GM12864 (cell line): Measurements from ENCODE around the gene SULT1C4.

Source experiments
- DNase-seq: peaks from one replicate; pipeline ENCODE4 v3.0.0-alpha.2; 2011; ENCODE audit warnings: low read depth
- H3K4me3 ChIP-seq: 2 replicates; pipeline ENCODE4 v1.5.1; 2011; ENCODE audit warnings: mild to moderate bottlenecking, low read depth, low read length, control low read depth
- CTCF ChIP-seq: IDR thresholded peaks from 2 replicates; pipeline ENCODE4 v1.5.1; 2011; ENCODE audit warnings: low read depth, mild to moderate bottlenecking, moderate library complexity, low read length, control low read depth, inconsistent platforms; ENCODE audit errors: missing control alignments

SULT1C4 gene

GRCh38 chr2:108377815-108378630 lies at the start of gene SULT1C4:
SULT1C4 (plus strand) TSS chr2:108377954; CDS start chr2:108378338, 384 bp downstream.
- DNase-seq, result no peak
- TF ChIP-seq CTCF, result no peak

GRCh38 chr2:108329771-108330170 lies 48.0 kb upstream of the SULT1C4 start:
- H3K4me3 ChIP-seq, result no peak overlapping the region
- no peak for TF ChIP-seq CTCF
- no peak for DNase-seq

More at GRCh38 chr2:108377815-108378630, at the start of gene SULT1C4:
- H3K4me3 ChIP-seq, result no peak within 1 kb of the TSS

GRCh38 chr2:108330979-108331378 lies 46.8 kb upstream of the SULT1C4 start:
- no peak overlapping the region for H3K4me3 ChIP-seq
- no peak for TF ChIP-seq CTCF
- DNase-seq, result no peak

- DNase-seq, result no peak
- no peak overlapping the region for H3K4me3 ChIP-seq
- TF ChIP-seq CTCF, result no peak
Measured at GRCh38 chr2:108345951-108346350, 31.8 kb upstream of the SULT1C4 start.

- DNase-seq, result no peak
- no peak for TF ChIP-seq CTCF
- H3K4me3 ChIP-seq, result no peak overlapping the region
Measured at GRCh38 chr2:108346827-108347226, 30.9 kb upstream of the SULT1C4 start.

- no peak for DNase-seq
- H3K4me3 ChIP-seq, result no peak overlapping the region
- no peak for TF ChIP-seq CTCF
Measured at GRCh38 chr2:108347786-108348185, 30.0 kb upstream of the SULT1C4 start.
